PFSK-1 (cell line): ENCODE results near the gene TNRC6A.

ENCODE experiments used
- FOXP2 ChIP-seq: optimal IDR thresholded peaks from 2 replicates; pipeline ENCODE3; 2011; ENCODE audit warnings: borderline replicate concordance, control low read depth, inconsistent platforms; ENCODE audit not compliant: insufficient read depth; ENCODE audit errors: extremely low read length, extremely low read depth
- POLR2AphosphoS5 ChIP-seq: IDR thresholded peaks from 2 replicates; pipeline ENCODE4 v1.6.1; 2012; ENCODE audit warnings: low read depth, mild to moderate bottlenecking, control low read depth, low read length, moderate library complexity
- REST ChIP-seq, 2 experiments: IDR thresholded peaks; 2 replicates each; pipeline versions ENCODE4 v1.6.1 to v1.8.0; 2011 to 2012; ENCODE audit warnings: low read depth in 2 of 2, low read length in 2 of 2, control low read depth in 1 of 2, inconsistent platforms in 1 of 2, mild to moderate bottlenecking in 1 of 2, moderate library complexity in 1 of 2; ENCODE audit not compliant: insufficient read depth in 1 of 2
- SIN3A ChIP-seq: IDR thresholded peaks from 2 replicates; pipeline ENCODE4 v1.6.1; 2012; ENCODE audit warnings: mild to moderate bottlenecking, low read length, moderate library complexity, borderline replicate concordance; ENCODE audit not compliant: insufficient read depth
- TAF1 ChIP-seq: IDR thresholded peaks from 2 replicates; pipeline ENCODE4 v1.6.1; 2012; ENCODE audit warnings: low read length, control low read depth, borderline replicate concordance; ENCODE audit not compliant: insufficient read depth

Gene TNRC6A

DNA sequence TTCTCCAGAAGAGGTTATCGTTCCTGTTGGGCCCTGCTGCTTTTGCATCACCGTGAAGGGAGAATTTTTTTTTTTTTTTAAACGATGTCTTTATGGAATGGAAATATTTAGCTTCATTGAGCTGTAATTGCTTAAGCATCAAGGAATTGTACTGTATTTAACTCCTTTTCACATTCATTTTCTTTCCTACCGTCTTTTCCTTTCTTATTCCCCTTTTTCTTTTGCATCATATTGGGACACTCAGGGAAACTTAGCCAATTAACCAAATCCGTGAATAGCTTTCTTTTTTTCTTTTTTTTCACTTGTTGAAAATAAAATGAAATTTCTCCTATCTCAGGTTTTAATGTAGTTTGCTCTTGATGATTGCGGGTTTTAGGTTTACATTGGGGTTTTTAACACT, 1.5 kb downstream of the TNRC6A start:
- TF ChIP-seq POLR2AphosphoS5 (no peak), TAF1 (no peak), SIN3A (no peak)

- TF ChIP-seq POLR2AphosphoS5 (no peak), TAF1 (no peak), SIN3A (no peak), FOXP2 (no peak), REST (IDR thresholded peaks at IDR 0.05; ENCODE audit: insufficient read depth in 1 of 2, low read depth in 2 of 2, low read length in 2 of 2) (no peak)
Observed at GRCh38 chr16:24731722-24732419, 2.4 kb downstream of the TNRC6A start.

- no peak for TF ChIP-seq REST (IDR thresholded peaks at IDR 0.05; ENCODE audit: insufficient read depth in 1 of 2, low read depth in 2 of 2, low read length in 2 of 2)
- TF ChIP-seq SIN3A = no peak
- no peak for TF ChIP-seq TAF1
- no peak for TF ChIP-seq POLR2AphosphoS5
- TF ChIP-seq FOXP2 = no peak
Observed at GRCh38 chr16:24734382-24734781, 4.9 kb downstream of the TNRC6A start.

- TF ChIP-seq FOXP2 = no peak
- no peak for TF ChIP-seq REST (IDR thresholded peaks at IDR 0.05; ENCODE audit: insufficient read depth in 1 of 2, low read depth in 2 of 2, low read length in 2 of 2)
- TF ChIP-seq POLR2AphosphoS5 = no peak
- TF ChIP-seq SIN3A = no peak
- no peak for TF ChIP-seq TAF1
Observed at GRCh38 chr16:24736758-24737157, 7.3 kb downstream of the TNRC6A start.

GRCh38 chr16:24737391-24737871, 8.0 kb downstream of the TNRC6A start:
- TF ChIP-seq SIN3A = no peak

DNA sequence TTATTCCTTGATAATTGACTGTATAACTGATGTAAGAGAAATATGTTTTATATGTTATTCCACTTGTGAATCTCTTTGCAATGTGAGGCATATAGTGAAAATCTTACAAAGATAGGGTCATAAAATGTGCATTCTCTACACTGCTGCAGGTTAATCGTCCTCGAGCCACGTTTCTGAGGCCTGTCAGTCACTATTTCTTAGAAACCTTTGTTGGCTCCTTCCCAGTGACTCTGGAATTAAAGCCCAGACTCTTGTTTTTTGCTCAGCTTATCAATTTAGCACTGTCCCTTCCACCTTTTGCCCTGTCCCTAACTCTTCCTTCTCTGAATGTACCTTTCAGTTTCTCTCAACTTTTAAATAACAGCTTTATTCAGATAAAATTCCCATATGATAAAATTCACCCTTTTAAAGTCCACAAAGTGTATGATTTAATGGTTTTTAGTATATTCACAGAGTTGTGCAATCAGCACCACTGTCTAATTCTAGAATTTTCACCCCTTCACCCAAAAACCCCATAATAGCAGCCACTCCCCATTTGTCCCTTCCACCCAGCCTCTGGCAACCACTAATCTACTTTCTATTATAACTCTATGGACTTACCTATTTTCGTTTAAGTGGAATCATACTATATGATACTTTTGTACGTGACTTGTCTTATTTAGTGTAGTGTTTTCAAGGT, 8.6 kb downstream of the TNRC6A start:
- TF ChIP-seq POLR2AphosphoS5 = no peak
- TF ChIP-seq TAF1 = no peak
- TF ChIP-seq REST (IDR thresholded peaks at IDR 0.05; ENCODE audit: insufficient read depth in 1 of 2, low read depth in 2 of 2, low read length in 2 of 2) = no peak
